T-cell (primary cell): ENCODE results near the gene BRIX1. TPM values are rescaled to one million over a fixed set of nuclear protein-coding genes. Genes with fewer than 3 reads are reported as not detected.

Experiments
- ATAC-seq, 4 experiments: fragments of 200-7000 bp in 3 of 4; fragments of 150-1000 bp in 1 of 4; cut with Tn5 transposase; replicated peaks in 1 of 4; 1 replicate in 3 of 4; 2 replicates in 1 of 4; pipeline ENCODE4 v1.10.0; 2021; ENCODE audit warnings: moderate library complexity in 3 of 4, mild to moderate bottlenecking in 2 of 4, moderate number of reproducible peaks in 1 of 4
- CTCF ChIA-PET, 2 donors: fragments of 300-600 bp; sonication (Branson Sonifier 250); formaldehyde crosslinking; loops; one replicate each; lab custom pipeline; 2022; ENCODE audit warnings: antibody characterized with exemption in 2 of 2; lab: Charles Lee
- POLR2A ChIA-PET, 2 donors: fragments of 300-600 bp; sonication (Branson Sonifier 250); formaldehyde crosslinking; loops; one replicate each; lab custom pipeline; 2022; ENCODE audit warnings: antibody characterized with exemption in 2 of 2; lab: Charles Lee
- DNase-seq, 35 experiments: peaks; one replicate each; pipeline versions ENCODE4 v3.0.0 to v3.0.0-alpha.2; 2013 to 2023
- H3K27ac ChIP-seq: one replicate; pipeline ENCODE4 v1.5.1; 2013; ENCODE audit warnings: low read length
- H3K27me3 ChIP-seq, 2 experiments: replicated peaks in 1 of 2; 1 replicate in 1 of 2; 2 replicates in 1 of 2; pipeline versions ENCODE4 v1.6.1 to v1.7.0; 2013; ENCODE audit warnings: low read length in 1 of 2, mixed read lengths in 1 of 2; ENCODE audit not compliant: control insufficient read depth in 2 of 2, insufficient read depth in 2 of 2; ENCODE audit errors: extremely low read depth in 1 of 2
- H3K36me3 ChIP-seq, 2 donors: 1 replicate in 1 of 2; 2 replicates in 1 of 2; pipeline versions ENCODE4 v1.6.1 to v1.7.0; 2013; ENCODE audit warnings: low read length in 1 of 2; ENCODE audit not compliant: control insufficient read depth in 2 of 2, insufficient read depth in 1 of 2; ENCODE audit errors: extremely low read depth in 1 of 2
- H3K4me1 ChIP-seq, 2 experiments: 1 replicate in 1 of 2; 2 replicates in 1 of 2; pipeline versions ENCODE4 v1.6.1 to v1.7.0; 2013; ENCODE audit warnings: low read length in 2 of 2, mixed read lengths in 1 of 2; ENCODE audit not compliant: insufficient read depth in 2 of 2, control insufficient read depth in 1 of 2; ENCODE audit errors: extremely low read depth in 1 of 2
- H3K4me3 ChIP-seq, 2 donors: 1 replicate in 1 of 2; 2 replicates in 1 of 2; pipeline versions ENCODE4 v1.5.1 to v1.7.0; 2013; ENCODE audit warnings: mild to moderate bottlenecking in 2 of 2, low read length in 1 of 2, moderate library complexity in 1 of 2; ENCODE audit not compliant: control insufficient read depth in 1 of 2; ENCODE audit errors: extremely low read depth in 1 of 2
- H3K9me3 ChIP-seq: 2 replicates; pipeline ENCODE4 v1.7.0; 2013
- H3K27ac Mint-ChIP-seq, 2 donors: one replicate each; pipeline ENCODE4 v1.8.0; 2020 to 2021; ENCODE audit warnings: mild to moderate bottlenecking in 2 of 2, mixed read lengths in 2 of 2
- H3K27me3 Mint-ChIP-seq, 2 donors: one replicate each; pipeline ENCODE4 v1.8.0; 2021 to 2022; ENCODE audit warnings: mixed read lengths in 2 of 2
- H3K36me3 Mint-ChIP-seq: one replicate; pipeline ENCODE4 v1.8.0; 2021; ENCODE audit warnings: mixed read lengths
- H3K4me1 Mint-ChIP-seq, 3 donors: one replicate each; pipeline ENCODE4 v1.8.0; 2020 to 2022; ENCODE audit warnings: mixed read lengths in 3 of 3, mild to moderate bottlenecking in 1 of 3
- H3K4me3 Mint-ChIP-seq, 3 donors: one replicate each; pipeline ENCODE4 v1.8.0; 2020 to 2022; ENCODE audit warnings: mild to moderate bottlenecking in 3 of 3, mixed read lengths in 3 of 3, moderate library complexity in 3 of 3
- H3K9me3 Mint-ChIP-seq, 3 donors: one replicate each; pipeline ENCODE4 v1.8.0; 2020 to 2022; ENCODE audit warnings: mixed read lengths in 3 of 3
- WGBS: methylation state at CpG from one replicate; pipeline ENCODE4 v1.1.5; 2013; ENCODE audit warnings: missing lambda C conversion rate; ENCODE audit not compliant: insufficient coverage; 5-methylcytosine and 5-hydroxymethylcytosine counted together
- total RNA-seq, 35 experiments: library from RNA in 6 of 35; stranded (reverse) in 6 of 35; fragments of 120-200 nt in 1 of 35; gene quantifications; one replicate each; pipeline versions ENCODE4 v1.2.1 to v1.2.4 and lab custom pipeline; 2013 to 2026

Gene BRIX1
- total RNA-seq, 5 donors from 2014 or later (not counting 1 experiment from before 2014, with no cell fraction given), result 24.4 to 26.2 (median 24.4) TPM

DNA sequence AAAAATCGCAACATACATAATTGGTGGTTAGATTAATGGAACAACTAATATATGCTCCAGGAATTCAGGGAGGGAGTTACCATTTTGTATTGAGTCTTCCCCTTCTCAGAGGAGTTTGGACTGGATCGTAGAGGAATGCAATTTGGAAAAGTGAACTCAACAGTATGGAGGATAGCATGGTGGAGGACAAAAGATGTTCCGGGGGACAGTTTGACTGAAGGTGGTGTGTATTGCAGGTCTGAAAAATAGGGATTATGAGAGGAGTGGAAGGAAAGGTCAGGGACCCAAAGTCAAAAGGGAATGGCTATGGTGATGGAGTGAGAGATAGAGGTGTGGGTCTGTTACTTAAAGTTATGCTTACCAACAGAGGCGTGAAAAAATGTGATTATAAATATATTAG lies 15.4 kb downstream of the BRIX1 start:
- no peaks in the 10 kb centered on the region for H3K9me3 ChIP-seq
- CTCF ChIA-PET, result interaction anchor here (1.1 to 2.9 kb wide), 3 partner anchors 12 to 15 kb away, joined by 3 to 19 read pairs (median 7); partner anchors contain the start of genes BRIX1 (in 1 of the 2) and RAD1 (in 1 of the 2)
- H3K27me3 Mint-ChIP-seq, result no peaks in the 10 kb centered on the region
- H3K36me3 ChIP-seq, result peaks cover 4% of the 10 kb centered on the region in 2 donors
- WGBS, result 91% methylated on average over 3 of the region's 4 CpGs
- H3K27me3 ChIP-seq, result no peaks in the 10 kb centered on the region
- no peak for ATAC-seq
- H3K4me3 ChIP-seq, result peak overlapping the region in 1 of 2 donors; percentile 82
- H3K4me1 Mint-ChIP-seq, result peaks cover 26 to 41% (median 41%) of the 10 kb centered on the region in 3 donors
- no peak for DNase-seq
- peaks cover 10 to 15% of the 10 kb centered on the region in 2 experiments for H3K4me1 ChIP-seq
- H3K9me3 Mint-ChIP-seq, result no peaks in the 10 kb centered on the region
- H3K27ac ChIP-seq, result no peak overlapping the region
- H3K36me3 Mint-ChIP-seq, result peaks cover 14% of the 10 kb centered on the region
- H3K27ac Mint-ChIP-seq, result peak overlapping the region in 1 of 2 donors; percentile 85
- POLR2A ChIA-PET, result interaction anchor here (0.5 to 3.3 kb wide), 7 partner anchors 8 to 743 kb away, joined by 3 to 78 read pairs (median 11); partner anchors contain the start of genes BRIX1 (in 2 of the 2), RAD1 (in 2 of the 2) and TTC23L (in 1 of the 2)
- peak overlapping the region; percentile 91 to 99 (median 92) for H3K4me3 Mint-ChIP-seq

DNA sequence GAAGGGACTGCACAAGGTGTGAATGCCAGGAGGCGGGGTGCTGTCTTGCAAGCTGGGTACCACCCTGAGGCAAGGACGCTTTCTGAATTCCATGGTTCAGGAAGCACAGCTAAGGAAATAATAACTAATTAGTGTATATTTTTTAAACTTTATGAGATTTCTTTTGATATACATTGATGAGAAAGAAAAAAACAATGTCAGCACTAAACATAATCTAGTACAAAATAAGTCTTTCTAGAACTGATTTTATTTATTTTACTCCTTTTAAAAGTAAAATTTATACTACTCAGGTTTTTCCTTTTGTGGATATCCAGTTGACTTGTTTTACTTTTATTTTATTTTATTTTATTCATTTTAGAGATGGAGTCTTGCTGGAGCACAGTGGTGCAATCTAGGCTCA lies 17.4 kb downstream of the BRIX1 start:
- Histone ChIP-seq H3K4me1 (peaks cover 10 to 15% of the 10 kb centered on the region in 2 experiments), H3K27me3 (no peaks in the 10 kb centered on the region), H3K36me3 (peaks cover 4 to 24% of the 10 kb centered on the region in 2 donors), H3K4me3 (no peak overlapping the region), H3K27ac (no peak overlapping the region), H3K9me3 (no peaks in the 10 kb centered on the region)
- ChIA-PET POLR2A (no interaction called here), CTCF (no interaction called here)
- ATAC-seq (no peak), DNase-seq (no peak)
- Mint-ChIP-seq H3K4me1 (peaks cover 26 to 41% (median 41%) of the 10 kb centered on the region in 3 donors), H3K27ac (no peak overlapping the region), H3K27me3 (no peaks in the 10 kb centered on the region), H3K9me3 (no peaks in the 10 kb centered on the region), H3K36me3 (peaks cover 28% of the 10 kb centered on the region), H3K4me3 (no peak overlapping the region)
- WGBS, result no CpG with 5 or more reads among the region's 2 CpGs

DNA sequence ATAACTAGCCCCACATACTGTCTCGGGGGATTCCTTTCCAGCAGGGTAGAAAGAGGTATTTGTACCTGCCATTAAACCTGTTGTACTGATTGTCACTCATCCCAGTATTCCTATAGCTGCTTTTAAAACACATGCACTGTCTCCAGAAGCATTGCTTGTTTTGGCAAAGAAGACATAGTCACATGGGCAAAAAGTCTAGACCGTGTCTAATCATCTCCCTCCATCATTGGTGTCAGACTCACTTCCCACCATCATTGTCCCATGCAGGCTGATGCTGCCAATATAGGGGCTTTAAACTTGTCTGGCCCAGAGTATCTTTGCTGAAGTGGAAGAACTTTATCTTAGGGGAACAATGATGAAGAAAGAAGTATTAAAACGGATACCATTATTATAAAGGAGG lies 26.4 kb downstream of the BRIX1 start:
- ATAC-seq (no peak), DNase-seq (no peak)
- H3K27ac ChIP-seq, result no peak overlapping the region
- peaks cover 0 to 78% of the 10 kb centered on the region in 2 donors for H3K36me3 ChIP-seq
- Mint-ChIP-seq H3K36me3 (peaks cover 45% of the 10 kb centered on the region), H3K9me3 (no peaks in the 10 kb centered on the region), H3K4me1 (no peaks in the 10 kb centered on the region), H3K27me3 (no peaks in the 10 kb centered on the region), H3K27ac (no peak overlapping the region), H3K4me3 (no peak overlapping the region)
- 94% methylated on average over 2 of the region's 3 CpGs for WGBS
- no peaks in the 10 kb centered on the region for H3K27me3 ChIP-seq
- ChIA-PET POLR2A (no interaction called here), CTCF (interaction anchor here in 1 of 2 donors (0.7 kb wide), 1 partner anchor 804 kb away, joined by 3 read pairs; no protein-coding TSS in a partner anchor)
- H3K9me3 ChIP-seq, result no peaks in the 10 kb centered on the region
- H3K4me3 ChIP-seq, result no peak overlapping the region
- H3K4me1 ChIP-seq, result no peaks in the 10 kb centered on the region

DNA sequence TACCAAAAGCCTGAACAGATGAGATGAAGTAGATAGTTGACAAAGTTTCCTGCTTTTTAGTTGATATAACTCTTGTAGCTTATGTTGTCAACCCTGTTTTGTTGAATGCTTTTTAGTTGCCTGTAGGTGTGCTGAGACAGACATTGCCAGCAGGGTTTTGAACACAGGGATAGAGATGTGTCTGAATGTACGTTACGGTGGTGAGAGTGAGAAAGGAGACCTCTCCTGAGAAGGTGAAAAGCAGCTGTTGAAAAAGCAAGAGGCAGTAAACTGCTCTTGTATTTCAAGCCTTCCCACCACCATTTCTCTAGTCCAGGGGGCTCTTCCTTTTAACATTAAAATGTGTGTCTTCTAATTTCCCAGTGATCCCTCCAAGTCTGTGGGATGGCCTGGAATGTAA lies 28.5 kb downstream of the BRIX1 start:
- no peaks in the 10 kb centered on the region for H3K27me3 Mint-ChIP-seq
- no peak overlapping the region for H3K27ac Mint-ChIP-seq
- ATAC-seq, result no peak
- no peaks in the 10 kb centered on the region for H3K9me3 Mint-ChIP-seq
- ChIA-PET POLR2A (interaction anchor here in 1 of 2 donors (0.9 kb wide), 1 partner anchor 40 kb away, joined by 3 read pairs; no protein-coding TSS in a partner anchor), CTCF (no interaction called here)
- peaks cover 42% of the 10 kb centered on the region for H3K36me3 Mint-ChIP-seq
- Histone ChIP-seq H3K27me3 (no peaks in the 10 kb centered on the region), H3K27ac (no peak overlapping the region), H3K4me1 (no peaks in the 10 kb centered on the region), H3K36me3 (peaks cover 0 to 65% of the 10 kb centered on the region in 2 donors), H3K9me3 (no peaks in the 10 kb centered on the region), H3K4me3 (no peak overlapping the region)
- DNase-seq, result no peak
- no peak overlapping the region for H3K4me3 Mint-ChIP-seq
- no peaks in the 10 kb centered on the region for H3K4me1 Mint-ChIP-seq
- no CpG with 5 or more reads among the region's 2 CpGs for WGBS

DNA sequence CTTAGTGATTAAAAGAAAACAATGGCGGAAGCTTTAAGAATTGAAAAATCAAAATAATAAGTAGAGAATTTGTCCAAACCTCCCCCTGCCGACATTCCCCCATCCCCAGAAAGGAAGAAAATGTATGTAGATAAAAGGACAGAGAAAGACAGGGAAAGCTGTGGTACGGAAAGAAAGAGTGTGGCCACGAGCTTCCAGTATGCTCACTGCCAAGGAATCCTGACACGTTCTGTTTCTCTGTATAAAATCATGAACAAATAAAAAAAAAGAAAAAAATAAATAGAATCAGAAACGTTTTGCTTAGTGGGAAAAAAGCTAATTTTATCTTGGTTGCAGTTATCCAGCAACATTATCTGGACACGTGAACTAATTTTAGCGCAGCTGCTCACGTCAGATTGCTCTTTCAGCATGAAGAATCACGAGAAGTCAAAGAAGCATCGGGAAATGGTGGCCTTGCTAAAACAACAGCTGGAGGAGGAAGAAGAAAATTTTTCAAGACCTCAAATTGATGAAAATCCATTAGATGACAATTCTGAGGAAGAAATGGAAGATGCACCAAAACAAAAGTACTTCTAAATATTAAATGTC lies 29.0 kb downstream of the BRIX1 start:
- no peak for ATAC-seq
- Histone ChIP-seq H3K4me1 (no peaks in the 10 kb centered on the region), H3K36me3 (peaks cover 0 to 63% of the 10 kb centered on the region in 2 donors), H3K27ac (no peak overlapping the region), H3K9me3 (no peaks in the 10 kb centered on the region), H3K27me3 (no peaks in the 10 kb centered on the region), H3K4me3 (no peak overlapping the region)
- H3K36me3 Mint-ChIP-seq, result peaks cover 44% of the 10 kb centered on the region
- no peaks in the 10 kb centered on the region for H3K4me1 Mint-ChIP-seq
- CTCF ChIA-PET, result no interaction called here
- 100% methylated on average over 4 of the region's 11 CpGs for WGBS
- no peak overlapping the region for H3K27ac Mint-ChIP-seq
- H3K9me3 Mint-ChIP-seq, result no peaks in the 10 kb centered on the region
- DNase-seq, result no peak
- no peak overlapping the region for H3K4me3 Mint-ChIP-seq
- POLR2A ChIA-PET, result interaction anchor here in 1 of 2 donors (0.9 kb wide), 1 partner anchor 41 kb away, joined by 3 read pairs; no protein-coding TSS in a partner anchor
- no peaks in the 10 kb centered on the region for H3K27me3 Mint-ChIP-seq

DNA sequence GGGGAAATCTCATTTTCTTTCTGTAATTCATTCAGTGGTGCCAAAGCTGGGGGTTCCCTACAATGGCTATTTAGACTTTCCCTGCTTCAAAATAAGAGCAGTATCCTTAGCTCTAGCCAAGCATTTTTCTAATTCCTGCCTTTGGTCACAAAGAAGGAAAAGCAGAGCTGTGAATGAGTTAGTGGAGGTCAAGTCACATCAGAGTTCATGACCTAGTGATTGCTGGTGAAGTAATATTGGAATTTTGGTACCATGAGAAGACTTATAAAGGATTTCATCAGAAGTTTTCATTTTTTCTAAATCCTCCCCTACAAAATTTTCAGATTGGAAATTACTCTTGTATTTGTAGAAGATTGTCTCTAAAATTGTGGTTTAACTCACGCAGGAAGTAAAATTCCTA lies 41.8 kb downstream of the BRIX1 start:
- H3K36me3 ChIP-seq, result peaks cover 0 to 11% of the 10 kb centered on the region in 2 donors
- CTCF ChIA-PET, result no interaction called here
- DNase-seq (no peak), ATAC-seq (no peak)
- H3K27me3 ChIP-seq, result no peaks in the 10 kb centered on the region
- no peak overlapping the region for H3K27ac ChIP-seq
- H3K9me3 ChIP-seq, result no peaks in the 10 kb centered on the region
- peaks cover 21% of the 10 kb centered on the region for H3K36me3 Mint-ChIP-seq
- H3K4me3 Mint-ChIP-seq, result no peak overlapping the region
- WGBS, result no CpG with 5 or more reads among the region's 1 CpG
- H3K4me1 ChIP-seq, result no peaks in the 10 kb centered on the region
- H3K27ac Mint-ChIP-seq, result no peak overlapping the region
- H3K4me1 Mint-ChIP-seq, result peaks cover 0 to 11% (median 8%) of the 10 kb centered on the region in 3 donors
- no peaks in the 10 kb centered on the region for H3K27me3 Mint-ChIP-seq
- POLR2A ChIA-PET, result no interaction called here
- no peak overlapping the region for H3K4me3 ChIP-seq
- no peaks in the 10 kb centered on the region for H3K9me3 Mint-ChIP-seq
